ENCODE measurements around the gene ZNF318. TPM values are rescaled to one million over a fixed set of nuclear protein-coding genes. Genes with fewer than 3 reads are reported as not detected.

Gene ZNF318
- total RNA-seq, 1 donor from 2014 or later, result 19.8 TPM

DNA sequence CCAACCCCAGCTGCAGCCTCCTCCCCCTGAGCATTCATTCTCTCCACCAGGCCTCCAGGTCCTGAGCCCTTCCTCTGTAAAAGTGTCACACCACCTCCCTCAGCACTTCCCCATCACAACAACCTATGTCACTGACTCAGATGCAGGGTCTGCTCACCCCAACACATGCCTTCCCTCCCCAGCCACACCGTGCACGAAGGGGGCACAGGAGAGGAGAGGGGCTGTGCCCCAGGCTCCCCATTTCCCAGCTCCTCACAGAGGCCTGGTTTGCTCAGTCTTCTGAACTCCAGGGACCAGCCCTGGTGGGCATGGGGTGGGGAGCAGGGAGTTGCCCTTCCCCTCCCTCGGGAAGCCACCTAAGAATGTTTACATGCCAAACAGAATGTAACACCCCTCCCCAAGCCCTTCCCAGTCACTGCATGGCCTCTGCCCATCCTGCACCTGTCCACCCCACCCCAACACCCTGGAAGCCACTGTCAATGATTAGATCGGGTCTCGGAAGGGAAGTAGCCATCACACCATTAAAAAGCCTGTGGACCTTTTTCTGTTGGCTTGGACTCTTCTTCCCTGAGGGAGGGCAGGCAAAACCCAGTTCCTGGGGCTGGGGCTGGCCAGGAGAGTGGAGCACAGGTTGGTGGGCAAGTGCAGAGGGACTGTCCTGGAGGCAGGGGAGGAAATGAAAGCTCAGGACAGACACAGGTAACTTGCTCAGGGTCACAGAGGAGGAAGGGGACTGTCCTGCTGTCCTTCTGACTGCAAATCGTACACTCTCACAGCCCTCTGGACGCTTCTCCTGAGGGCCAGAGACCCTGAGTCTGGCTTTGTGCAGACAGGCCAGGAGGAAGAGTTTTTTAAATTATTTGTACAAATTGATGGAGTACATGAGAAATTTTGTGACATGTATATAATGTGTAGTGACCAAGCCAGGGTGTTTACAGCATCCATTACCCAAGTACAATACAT, 81.4 kb downstream of the ZNF318 start:
- H3K27ac Mint-ChIP-seq (ENCODE audit: unreplicated experiment), result no peak overlapping the region
- H3K4me3 Mint-ChIP-seq (ENCODE audit: unreplicated experiment), result no peak overlapping the region
- no peaks in the 10 kb centered on the region for H3K9me3 Mint-ChIP-seq (ENCODE audit: low read depth)
- no peaks in the 10 kb centered on the region for H3K36me3 Mint-ChIP-seq (ENCODE audit: low read depth)
- H3K4me1 Mint-ChIP-seq (ENCODE audit: low read depth), result no peaks in the 10 kb centered on the region
- TF ChIP-seq, protein P1, sequence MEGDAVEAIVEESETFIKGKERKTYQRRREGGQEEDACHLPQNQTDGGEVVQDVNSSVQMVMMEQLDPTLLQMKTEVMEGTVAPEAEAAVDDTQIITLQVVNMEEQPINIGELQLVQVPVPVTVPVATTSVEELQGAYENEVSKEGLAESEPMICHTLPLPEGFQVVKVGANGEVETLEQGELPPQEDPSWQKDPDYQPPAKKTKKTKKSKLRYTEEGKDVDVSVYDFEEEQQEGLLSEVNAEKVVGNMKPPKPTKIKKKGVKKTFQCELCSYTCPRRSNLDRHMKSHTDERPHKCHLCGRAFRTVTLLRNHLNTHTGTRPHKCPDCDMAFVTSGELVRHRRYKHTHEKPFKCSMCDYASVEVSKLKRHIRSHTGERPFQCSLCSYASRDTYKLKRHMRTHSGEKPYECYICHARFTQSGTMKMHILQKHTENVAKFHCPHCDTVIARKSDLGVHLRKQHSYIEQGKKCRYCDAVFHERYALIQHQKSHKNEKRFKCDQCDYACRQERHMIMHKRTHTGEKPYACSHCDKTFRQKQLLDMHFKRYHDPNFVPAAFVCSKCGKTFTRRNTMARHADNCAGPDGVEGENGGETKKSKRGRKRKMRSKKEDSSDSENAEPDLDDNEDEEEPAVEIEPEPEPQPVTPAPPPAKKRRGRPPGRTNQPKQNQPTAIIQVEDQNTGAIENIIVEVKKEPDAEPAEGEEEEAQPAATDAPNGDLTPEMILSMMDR (IDR thresholded peaks at IDR 0.05), result no peak
- peak; percentile 46 for DNase-seq (ENCODE audit: low spot score)
- H3K27me3 Mint-ChIP-seq (ENCODE audit: low read depth), result peaks cover 1% of the 10 kb centered on the region

DNA sequence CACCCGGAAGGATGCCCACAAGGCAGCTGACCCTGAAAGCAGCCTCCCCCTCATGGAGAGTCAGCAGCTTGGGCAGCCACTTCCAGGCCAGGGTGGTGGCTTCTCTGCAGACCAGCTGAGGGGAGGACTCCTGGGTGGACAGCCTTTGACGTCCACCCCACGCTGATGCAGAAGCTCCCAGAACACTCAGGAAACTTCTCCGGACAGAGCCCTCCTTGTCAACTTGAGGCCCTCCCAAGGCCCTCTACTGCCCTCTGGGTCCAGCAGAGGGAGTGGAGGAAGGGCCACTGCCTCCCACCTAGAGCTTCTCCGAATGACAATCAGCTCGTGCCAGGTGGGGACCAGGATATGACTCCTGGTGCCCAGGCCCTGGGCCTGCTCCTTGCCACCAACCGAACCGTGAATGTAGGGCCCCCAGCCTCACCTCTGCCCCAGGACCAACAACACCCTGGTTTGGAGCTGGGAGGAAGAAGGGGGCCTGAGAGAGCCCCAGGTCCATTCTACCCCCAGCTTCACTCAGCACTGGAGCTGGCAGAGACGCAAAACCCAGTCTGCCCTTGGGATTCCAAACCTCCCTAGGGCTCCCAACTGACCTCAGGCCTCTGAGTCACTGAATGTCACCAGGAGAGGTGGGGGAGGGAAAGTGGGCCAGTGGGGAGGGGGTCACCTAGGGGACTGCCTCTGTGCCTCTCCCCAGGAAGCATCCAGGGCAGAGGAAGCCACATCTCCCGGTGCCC, 82.3 kb downstream of the ZNF318 start:
- peak; percentile 78 for DNase-seq (ENCODE audit: low spot score)
- no peak overlapping the region for H3K4me3 Mint-ChIP-seq (ENCODE audit: unreplicated experiment)
- peaks cover 5% of the 10 kb centered on the region for H3K27me3 Mint-ChIP-seq (ENCODE audit: low read depth)
- no peaks in the 10 kb centered on the region for H3K36me3 Mint-ChIP-seq (ENCODE audit: low read depth)
- TF ChIP-seq, protein P1 (IDR thresholded peaks at IDR 0.05), result no peak
- no peak overlapping the region for H3K27ac Mint-ChIP-seq (ENCODE audit: unreplicated experiment)
- H3K9me3 Mint-ChIP-seq (ENCODE audit: low read depth), result no peaks in the 10 kb centered on the region
- H3K4me1 Mint-ChIP-seq (ENCODE audit: low read depth), result no peaks in the 10 kb centered on the region

DNA sequence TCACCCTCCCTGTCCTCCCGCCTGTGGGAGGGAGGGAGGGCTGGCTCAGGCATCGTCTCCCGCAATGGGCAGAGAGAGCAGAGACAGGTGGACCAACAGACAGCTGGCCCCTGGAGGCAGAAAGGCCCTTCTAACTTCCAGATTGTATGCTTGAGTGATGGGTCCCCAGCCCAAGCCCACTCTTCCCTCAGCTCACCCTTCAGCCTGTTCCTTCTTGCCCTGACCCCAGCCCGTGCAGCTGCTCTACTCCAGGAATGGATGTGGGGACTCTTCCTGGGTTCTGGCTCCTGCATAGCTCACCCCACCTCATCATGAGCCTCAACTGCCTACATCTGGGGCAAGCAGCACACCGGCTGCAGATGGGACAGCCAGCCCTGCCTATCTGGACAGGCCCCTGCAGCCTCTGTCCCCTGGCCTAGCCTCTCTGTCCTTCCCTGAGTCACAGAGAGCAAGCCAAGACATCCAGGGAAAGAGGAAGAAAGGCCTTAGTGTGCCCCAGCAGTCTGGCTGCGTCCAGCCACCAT, 82.9 kb downstream of the ZNF318 start:
- Mint-ChIP-seq H3K9me3 (ENCODE audit: low read depth) (no peaks in the 10 kb centered on the region), H3K4me3 (ENCODE audit: unreplicated experiment) (no peak overlapping the region), H3K27ac (ENCODE audit: unreplicated experiment) (no peak overlapping the region), H3K36me3 (ENCODE audit: low read depth) (no peaks in the 10 kb centered on the region), H3K4me1 (ENCODE audit: low read depth) (no peaks in the 10 kb centered on the region), H3K27me3 (ENCODE audit: low read depth) (peaks cover 6% of the 10 kb centered on the region)
- TF ChIP-seq, protein P1 (IDR thresholded peaks at IDR 0.05), result no peak
- peak; percentile 48 for DNase-seq (ENCODE audit: low spot score)

Other genes with a start within 250 kb of the ZNF318 start
- gene SRF, start 198.4 kb downstream of the ZNF318 start, total RNA-seq, result 42.2 to 43.9 TPM (median 42.7 TPM) in 3 replicates
- gene CUL9, start 187.5 kb downstream of the ZNF318 start, total RNA-seq, result 17.5 to 36.6 TPM (median 19.8 TPM) in 3 replicates
- 22.8 to 34.1 TPM (median 24.5 TPM) in 3 replicates for gene DNPH1, start 140.2 kb downstream of the ZNF318 start, total RNA-seq
- 0.07 TPM in 1 of 3 replicates, not detected in the others for gene TTBK1, start 126.2 kb downstream of the ZNF318 start, total RNA-seq
- not detected in 3 replicates for gene SLC22A7, start 71.4 kb downstream of the ZNF318 start, total RNA-seq
- 0.47 to 0.94 TPM (median 0.72 TPM) in 3 replicates for gene CRIP3, start 60.8 kb downstream of the ZNF318 start, total RNA-seq
- gene ABCC10, start 57.9 kb upstream of the ZNF318 start, total RNA-seq, result 42.5 to 43.2 TPM (median 43.1 TPM) in 3 replicates
- gene DLK2, start 85.9 kb upstream of the ZNF318 start, total RNA-seq, result 0.29 to 1.3 TPM (median 1.1 TPM) in 3 replicates
- 27.7 to 35.3 TPM (median 31.0 TPM) in 3 replicates for gene TJAP1, start 107.9 kb upstream of the ZNF318 start, total RNA-seq
- 0.24 to 0.62 TPM (median 0.49 TPM) in 3 replicates for gene LRRC73, start 140.7 kb upstream of the ZNF318 start, total RNA-seq
- gene YIPF3, start 147.3 kb upstream of the ZNF318 start, total RNA-seq, result 131 to 142 TPM (median 133 TPM) in 3 replicates
- gene POLR1C, start 147.4 kb upstream of the ZNF318 start, total RNA-seq, result 19.3 to 28.2 TPM (median 20.1 TPM) in 3 replicates
- 32.4 to 42.7 TPM (median 38.7 TPM) in 3 replicates for gene XPO5, start 206.4 kb upstream of the ZNF318 start, total RNA-seq
- gene POLH, start 206.5 kb upstream of the ZNF318 start, total RNA-seq, result 21.2 to 28.4 TPM (median 25.8 TPM) in 3 replicates

Measured in chondrocyte (in vitro differentiated cells).